Activated T-cell treated with anti-CD3 and anti-CD28 coated beads, Interleukin-2, amount 50 U/mL, for 24 hours (primary cell): ENCODE results near the gene PRKAG2.

Experiments
- DNase-seq: peaks from one replicate; pipeline ENCODE4 v3.0.0-alpha.2; 2020
- H3K27ac Mint-ChIP-seq: 2 replicates; pipeline ENCODE4 v1.8.0; 2020; ENCODE audit warnings: mild to moderate bottlenecking, mixed read lengths
- H3K27me3 Mint-ChIP-seq: 2 replicates; pipeline ENCODE4 v1.8.0; 2020; ENCODE audit warnings: mixed read lengths
- H3K36me3 Mint-ChIP-seq: 2 replicates; pipeline ENCODE4 v1.8.0; 2020; ENCODE audit warnings: low read depth, mixed read lengths
- H3K4me1 Mint-ChIP-seq: 2 replicates; pipeline ENCODE4 v1.8.0; 2020; ENCODE audit warnings: low read depth, mixed read lengths
- H3K4me3 Mint-ChIP-seq: 2 replicates; pipeline ENCODE4 v1.8.0; 2020; ENCODE audit warnings: mild to moderate bottlenecking, moderate library complexity, mixed read lengths
- H3K9me3 Mint-ChIP-seq: 2 replicates; pipeline ENCODE4 v1.8.0; 2020; ENCODE audit warnings: mixed read lengths

PRKAG2 gene

DNA sequence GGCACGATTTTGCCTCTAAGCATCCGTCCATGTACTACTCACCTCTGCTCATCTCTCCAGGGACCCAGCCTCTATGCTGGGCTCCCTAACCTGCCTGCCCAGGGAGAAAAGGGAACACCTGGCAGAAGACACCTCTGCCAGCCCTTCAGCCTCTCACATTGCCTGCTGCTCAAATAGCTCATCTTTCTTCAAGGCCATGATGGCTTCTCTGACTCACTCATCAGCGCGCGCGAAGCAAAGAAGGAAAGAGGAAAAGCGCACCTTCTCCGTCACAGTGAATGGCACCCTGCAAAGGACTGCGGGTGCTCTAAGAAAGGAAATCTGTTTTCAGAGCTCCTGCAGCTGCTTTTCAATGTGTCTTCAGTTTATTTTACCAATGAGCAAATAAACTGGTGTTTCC is 174.0 kb downstream of the PRKAG2 start:
- Mint-ChIP-seq H3K4me3 (no peak overlapping the region), H3K4me1 (peaks cover 17% of the 10 kb centered on the region)

DNA sequence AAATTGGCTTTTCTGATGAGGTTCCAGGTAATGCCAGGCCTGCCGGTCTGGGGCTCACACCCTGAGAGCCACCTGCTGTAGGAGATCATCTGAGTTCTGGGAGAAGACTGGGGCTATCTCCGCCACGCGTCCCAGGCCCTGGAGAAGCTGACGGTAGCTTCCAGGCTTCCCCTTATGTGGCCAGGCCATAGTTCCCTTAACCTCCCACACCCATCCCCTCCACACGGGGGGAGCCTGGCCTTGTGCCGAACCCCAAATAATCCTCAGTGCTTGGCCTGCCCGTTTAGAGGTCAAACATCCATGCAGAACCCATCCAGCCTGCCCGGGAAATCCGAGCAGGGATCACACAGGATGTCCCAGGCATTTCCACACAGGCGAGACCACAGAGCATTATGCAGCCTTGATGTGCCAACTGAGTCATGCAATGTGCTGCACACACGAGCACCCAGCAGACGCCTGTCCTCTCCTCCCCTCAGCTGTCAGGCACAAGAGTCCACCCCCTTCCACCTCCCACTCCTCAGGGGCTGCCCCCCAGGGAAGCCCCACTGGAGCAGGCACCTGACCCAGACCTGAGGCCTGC is 176.2 kb downstream of the PRKAG2 start:
- DNase-seq = no peak
- Mint-ChIP-seq H3K36me3 (peaks cover 2% of the 10 kb centered on the region), H3K4me1 (peaks cover 13% of the 10 kb centered on the region), H3K27me3 (no peaks in the 10 kb centered on the region), H3K27ac (no peak overlapping the region), H3K9me3 (no peaks in the 10 kb centered on the region), H3K4me3 (no peak overlapping the region)

More for the DNA sequence above, 174.0 kb downstream of the PRKAG2 start:
- no peak for DNase-seq
- H3K36me3 Mint-ChIP-seq = peaks cover 2% of the 10 kb centered on the region
- no peaks in the 10 kb centered on the region for H3K9me3 Mint-ChIP-seq
- no peaks in the 10 kb centered on the region for H3K27me3 Mint-ChIP-seq
- H3K27ac Mint-ChIP-seq = no peak overlapping the region

DNA sequence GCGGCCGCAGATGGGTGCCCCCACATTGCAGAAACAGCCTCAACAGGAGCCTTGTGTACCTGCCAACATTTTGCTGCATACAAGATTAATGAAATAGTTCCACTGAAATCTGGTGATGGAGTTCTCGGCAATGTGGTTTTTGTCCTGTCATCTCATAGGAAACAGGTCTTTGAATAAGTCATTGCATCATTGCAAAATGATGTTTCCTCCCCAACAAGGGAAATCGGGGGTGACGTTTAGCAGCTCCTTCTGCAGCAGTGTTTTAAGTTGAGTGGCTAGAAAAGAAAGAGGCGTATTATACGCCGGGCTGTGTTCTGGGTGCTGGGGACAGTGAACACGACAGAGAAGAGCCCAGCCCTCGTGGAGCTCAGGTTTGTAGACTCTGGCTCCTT is 177.0 kb downstream of the PRKAG2 start:
- no peak for DNase-seq
- H3K4me1 Mint-ChIP-seq = peaks cover 18% of the 10 kb centered on the region
- no peak overlapping the region for H3K27ac Mint-ChIP-seq
- no peaks in the 10 kb centered on the region for H3K27me3 Mint-ChIP-seq
- no peak overlapping the region for H3K4me3 Mint-ChIP-seq
- no peaks in the 10 kb centered on the region for H3K9me3 Mint-ChIP-seq
- H3K36me3 Mint-ChIP-seq = peaks cover 2% of the 10 kb centered on the region

DNA sequence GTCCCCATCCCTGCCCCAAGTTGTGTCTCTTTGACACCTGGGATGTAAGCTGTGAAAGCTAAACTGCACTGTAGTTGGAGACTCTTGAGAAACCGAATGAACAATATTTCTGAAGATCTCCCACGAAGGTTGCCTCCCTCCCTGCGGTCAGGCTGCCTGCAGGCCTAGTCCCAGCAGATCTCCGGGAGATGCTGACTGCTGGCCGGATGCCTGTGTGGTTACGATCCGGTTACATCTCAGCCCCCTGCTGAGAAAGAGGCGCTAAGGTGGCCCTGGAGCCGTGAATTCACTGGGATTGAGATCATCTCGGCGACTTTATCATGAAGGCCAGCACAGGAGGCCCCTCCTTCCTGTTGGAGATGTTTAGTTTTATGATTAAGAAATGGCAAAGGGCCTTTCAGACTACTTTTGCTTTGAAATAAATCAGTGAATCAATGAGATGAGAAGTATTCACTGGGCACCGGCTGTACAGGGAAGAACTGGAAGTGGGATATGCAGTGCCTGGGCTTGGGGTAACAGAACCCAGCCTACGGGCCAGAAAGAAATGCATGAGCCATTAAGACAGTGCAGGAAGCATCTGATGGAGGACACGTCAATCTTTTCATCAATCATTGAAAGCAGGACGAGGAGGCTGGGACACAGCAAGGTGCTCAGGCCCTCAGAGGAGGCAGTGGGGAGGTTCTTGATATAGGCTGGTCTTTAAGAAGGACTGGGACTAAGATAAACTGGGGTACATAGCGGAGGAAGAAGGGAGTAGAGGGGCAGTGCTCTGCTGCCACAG is 177.6 kb downstream of the PRKAG2 start:
- H3K4me1 Mint-ChIP-seq = peaks cover 20% of the 10 kb centered on the region
- no peak for DNase-seq
- peaks cover 2% of the 10 kb centered on the region for H3K36me3 Mint-ChIP-seq
- no peak overlapping the region for H3K27ac Mint-ChIP-seq
- no peaks in the 10 kb centered on the region for H3K27me3 Mint-ChIP-seq
- H3K4me3 Mint-ChIP-seq = no peak overlapping the region
- H3K9me3 Mint-ChIP-seq = no peaks in the 10 kb centered on the region

DNA sequence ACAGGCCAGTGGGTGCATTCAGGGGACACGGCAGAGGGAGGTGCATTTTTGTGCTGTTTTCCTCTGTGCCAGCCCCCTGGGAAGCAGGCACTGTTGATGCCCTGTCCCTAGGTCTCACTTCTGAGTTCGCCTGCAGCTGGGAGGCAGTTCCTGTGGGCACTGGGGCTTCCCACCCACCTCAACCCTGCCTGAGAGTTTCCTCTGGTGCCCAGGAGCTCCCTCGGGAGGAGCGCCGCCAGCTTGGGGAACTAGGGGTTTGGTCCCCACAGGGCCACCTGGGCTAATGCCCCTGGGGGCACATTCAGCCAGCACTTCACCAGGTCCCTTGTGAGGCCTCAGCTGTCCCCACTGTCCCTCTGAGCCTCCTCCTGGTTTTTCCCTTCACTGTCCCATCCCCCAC is 179.0 kb downstream of the PRKAG2 start:
- Mint-ChIP-seq H3K36me3 (peaks cover 2% of the 10 kb centered on the region), H3K27ac (no peak overlapping the region), H3K4me1 (peaks cover 23% of the 10 kb centered on the region), H3K9me3 (no peaks in the 10 kb centered on the region), H3K27me3 (no peaks in the 10 kb centered on the region), H3K4me3 (no peak overlapping the region)
- DNase-seq = no peak

DNA sequence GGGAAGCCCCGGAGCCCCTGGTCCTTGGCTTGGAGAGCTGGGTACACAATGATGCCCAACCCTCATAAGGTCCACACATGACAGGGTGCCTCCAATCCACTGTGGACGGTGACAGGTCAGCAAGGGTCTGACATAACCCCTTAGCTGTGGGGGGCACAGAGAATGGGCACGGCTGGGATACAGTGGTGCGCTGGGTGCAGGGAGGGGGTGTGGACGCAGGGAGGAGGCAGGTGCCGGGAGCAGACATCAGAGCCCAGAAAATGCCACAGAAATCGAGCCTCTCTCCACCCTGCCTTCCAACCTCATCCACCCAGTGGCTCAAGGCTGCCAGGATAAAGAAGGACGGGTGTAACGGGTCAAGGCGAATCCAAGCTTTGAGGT is 179.4 kb downstream of the PRKAG2 start:
- DNase-seq = no peak
- Mint-ChIP-seq H3K27me3 (no peaks in the 10 kb centered on the region), H3K4me3 (no peak overlapping the region), H3K9me3 (no peaks in the 10 kb centered on the region), H3K27ac (no peak overlapping the region), H3K4me1 (peaks cover 23% of the 10 kb centered on the region), H3K36me3 (peaks cover 2% of the 10 kb centered on the region)

DNA sequence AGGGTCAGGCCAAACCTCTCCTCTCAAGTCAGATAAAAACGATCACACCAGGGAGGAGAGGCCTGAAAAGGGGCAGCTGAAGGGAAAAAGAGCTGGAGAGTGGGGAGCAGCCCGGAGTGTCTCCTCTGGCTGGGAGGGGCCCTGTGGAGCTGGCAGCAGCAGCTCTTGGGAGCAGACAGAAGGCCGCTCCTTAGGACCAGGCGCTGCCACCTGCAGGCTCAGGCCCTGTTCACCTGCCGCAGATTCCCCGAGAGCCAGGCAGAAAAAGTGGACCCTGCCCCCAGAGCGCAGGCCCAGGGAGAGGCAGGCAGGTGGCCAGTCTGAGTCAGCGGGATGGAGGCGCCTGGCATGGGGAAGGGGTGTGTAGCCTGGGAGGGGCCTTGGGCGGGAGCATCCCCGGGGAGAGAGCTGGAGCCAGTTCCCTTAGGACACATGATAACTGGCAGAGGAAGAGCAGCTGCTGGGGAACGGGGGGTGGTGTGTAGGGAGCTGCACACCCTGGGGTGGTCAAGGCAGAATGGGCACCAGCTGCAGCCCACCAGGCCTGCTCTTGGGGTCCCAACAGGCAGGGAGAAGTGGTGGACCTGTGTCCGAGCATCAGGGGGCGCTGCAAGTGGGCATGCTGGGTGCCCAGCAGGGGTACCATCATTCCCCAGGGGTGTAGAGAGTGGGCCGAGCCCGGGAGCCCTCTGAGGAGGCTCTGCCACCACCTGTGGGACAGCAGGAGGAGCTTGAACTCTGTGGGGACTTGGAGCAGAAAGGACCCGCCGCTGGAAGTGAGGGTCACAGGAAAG is 180.0 kb downstream of the PRKAG2 start:
- H3K4me1 Mint-ChIP-seq = peaks cover 23% of the 10 kb centered on the region
- DNase-seq = no peak
- no peaks in the 10 kb centered on the region for H3K27me3 Mint-ChIP-seq
- no peaks in the 10 kb centered on the region for H3K9me3 Mint-ChIP-seq
- H3K4me3 Mint-ChIP-seq = no peak overlapping the region
- peaks cover 2% of the 10 kb centered on the region for H3K36me3 Mint-ChIP-seq
- no peak overlapping the region for H3K27ac Mint-ChIP-seq

DNA sequence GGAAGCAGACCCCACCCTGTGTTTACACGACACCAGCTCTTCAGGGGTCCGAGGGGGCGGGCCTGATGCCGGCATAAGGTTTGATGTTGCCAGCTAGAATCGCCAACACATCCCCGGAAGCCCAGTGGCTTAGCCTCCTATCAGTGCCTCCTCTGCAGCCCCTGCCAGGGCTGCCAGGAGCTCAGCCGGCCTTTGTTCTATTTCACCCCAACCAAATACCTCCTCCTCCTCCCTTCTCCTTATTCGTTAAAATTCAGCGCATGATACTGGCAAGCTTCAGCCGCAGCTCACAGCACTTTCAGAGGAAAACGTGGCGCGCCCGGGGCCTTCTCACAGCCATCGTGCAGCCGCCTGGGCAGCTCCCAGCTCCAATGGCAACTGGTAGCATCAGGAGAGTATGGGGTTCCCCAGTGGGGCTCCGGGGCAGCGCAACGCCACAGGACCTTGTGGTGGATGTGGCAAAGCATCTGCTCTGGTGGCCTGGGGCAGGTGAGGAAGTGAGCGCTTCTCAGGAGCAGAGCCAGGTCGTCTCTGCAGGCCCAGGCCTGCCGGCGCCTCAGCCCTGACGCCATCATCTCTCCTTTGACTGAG is 180.9 kb downstream of the PRKAG2 start:
- Mint-ChIP-seq H3K27me3 (no peaks in the 10 kb centered on the region), H3K4me3 (no peak overlapping the region), H3K4me1 (peaks cover 23% of the 10 kb centered on the region), H3K27ac (no peak overlapping the region), H3K36me3 (no peaks in the 10 kb centered on the region), H3K9me3 (no peaks in the 10 kb centered on the region)
- DNase-seq = no peak

DNA sequence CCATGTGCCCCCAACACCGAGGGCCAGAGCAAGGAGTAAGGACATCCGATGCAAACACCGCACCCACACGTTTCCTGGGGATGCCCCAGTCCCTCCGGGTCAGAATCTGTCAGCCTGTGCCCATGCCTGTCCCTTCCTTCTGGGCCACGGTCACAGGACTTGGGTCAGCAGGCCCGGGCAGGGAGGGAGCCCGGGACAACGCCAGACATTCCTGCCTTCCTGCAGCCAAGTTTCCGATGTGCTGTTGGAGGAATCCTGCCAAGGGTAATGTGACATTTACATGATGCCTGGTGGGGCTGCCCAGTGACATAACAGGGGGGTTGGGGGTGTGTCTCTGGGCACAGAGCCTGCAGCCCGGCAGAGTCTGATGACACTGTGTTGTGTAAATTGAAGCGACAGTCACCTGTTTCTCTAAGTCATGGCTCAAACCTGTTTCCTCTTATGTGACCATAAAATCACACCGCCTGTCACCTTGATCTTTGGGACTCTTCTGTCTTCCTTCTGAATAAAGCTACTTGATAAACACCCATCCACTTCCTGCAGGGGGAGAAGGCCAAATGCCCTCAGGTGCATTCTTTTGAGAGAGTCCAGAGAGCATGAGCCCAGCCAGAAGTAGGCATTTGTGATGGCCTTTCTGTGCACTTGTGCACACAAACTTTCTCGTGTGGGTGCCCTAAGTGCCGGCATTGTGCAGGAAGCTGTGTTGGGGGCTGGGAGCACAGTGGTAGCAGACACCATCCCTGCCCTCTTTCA is 181.9 kb downstream of the PRKAG2 start:
- H3K4me3 Mint-ChIP-seq = no peak overlapping the region
- no peak overlapping the region for H3K27ac Mint-ChIP-seq
- no peaks in the 10 kb centered on the region for H3K36me3 Mint-ChIP-seq
- DNase-seq = no peak
- H3K27me3 Mint-ChIP-seq = no peaks in the 10 kb centered on the region
- peaks cover 23% of the 10 kb centered on the region for H3K4me1 Mint-ChIP-seq
- H3K9me3 Mint-ChIP-seq = no peaks in the 10 kb centered on the region

DNA sequence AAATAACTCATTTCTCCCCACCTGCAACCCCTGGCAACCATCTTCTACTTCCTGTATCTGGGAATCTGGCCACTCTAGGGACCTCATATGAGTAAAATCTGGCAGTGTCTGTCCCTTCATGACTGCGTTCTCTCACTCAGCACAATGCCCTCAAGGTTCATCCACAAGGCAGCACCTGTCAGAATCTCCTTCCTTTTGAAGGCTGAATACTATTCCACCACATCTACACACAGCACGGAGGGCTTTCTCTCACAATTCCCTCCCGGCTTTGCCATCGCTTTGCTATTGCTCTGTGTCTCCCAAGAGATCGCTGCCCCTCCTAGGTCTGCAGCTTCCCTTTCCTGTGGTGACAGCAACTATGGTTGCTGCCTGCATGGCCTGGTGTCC is 182.5 kb downstream of the PRKAG2 start:
- H3K27me3 Mint-ChIP-seq = no peaks in the 10 kb centered on the region
- no peaks in the 10 kb centered on the region for H3K36me3 Mint-ChIP-seq
- H3K27ac Mint-ChIP-seq = no peak overlapping the region
- no peak overlapping the region for H3K4me3 Mint-ChIP-seq
- DNase-seq = no peak
- H3K4me1 Mint-ChIP-seq = peaks cover 23% of the 10 kb centered on the region
- no peaks in the 10 kb centered on the region for H3K9me3 Mint-ChIP-seq

DNA sequence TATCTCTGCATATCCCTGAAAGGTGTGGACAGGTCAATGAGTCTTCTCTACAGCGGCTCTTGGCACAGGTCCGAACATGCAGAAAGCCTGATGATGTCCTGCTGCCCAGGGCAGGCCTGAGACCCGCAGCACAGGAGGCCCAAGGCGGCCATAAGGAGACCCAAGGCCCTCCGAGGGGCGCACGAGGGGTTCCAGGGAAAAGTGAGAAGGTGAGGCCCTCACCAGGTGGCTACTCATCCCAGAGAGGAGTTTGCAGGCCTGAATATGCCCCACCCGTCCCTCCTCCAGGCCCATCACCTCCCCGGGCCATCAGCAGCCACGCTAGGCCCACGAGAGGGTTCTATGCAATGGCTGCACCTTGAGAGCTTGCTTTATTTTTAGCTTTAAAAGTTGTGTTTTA is 183.8 kb downstream of the PRKAG2 start:
- Mint-ChIP-seq H3K4me3 (no peak overlapping the region), H3K27me3 (no peaks in the 10 kb centered on the region), H3K27ac (no peak overlapping the region), H3K9me3 (no peaks in the 10 kb centered on the region), H3K36me3 (no peaks in the 10 kb centered on the region), H3K4me1 (peaks cover 18% of the 10 kb centered on the region)
- DNase-seq = no peak

DNA sequence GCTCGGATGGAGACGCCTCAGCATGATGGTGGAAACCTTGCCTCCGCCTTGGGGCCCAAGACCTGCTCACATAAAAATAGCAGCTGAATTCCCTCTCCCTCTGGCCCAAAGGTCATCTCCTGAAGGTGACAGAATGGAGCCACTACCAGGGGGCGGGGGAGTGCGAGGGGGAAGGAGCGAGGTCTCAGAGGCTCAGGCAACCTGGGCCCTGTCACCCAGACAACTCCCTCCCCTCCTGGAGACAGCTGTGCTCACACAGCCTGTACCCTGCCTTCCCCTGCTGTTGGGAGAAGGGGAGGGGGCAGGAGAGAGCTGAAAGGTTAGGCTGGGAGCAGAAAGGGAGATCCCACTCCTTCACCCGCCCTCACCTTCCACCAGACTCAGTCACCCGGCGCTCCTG is 184.2 kb downstream of the PRKAG2 start:
- Mint-ChIP-seq H3K9me3 (no peaks in the 10 kb centered on the region), H3K4me3 (no peak overlapping the region), H3K36me3 (no peaks in the 10 kb centered on the region), H3K27ac (no peak overlapping the region), H3K27me3 (no peaks in the 10 kb centered on the region), H3K4me1 (peaks cover 18% of the 10 kb centered on the region)
- no peak for DNase-seq

DNA sequence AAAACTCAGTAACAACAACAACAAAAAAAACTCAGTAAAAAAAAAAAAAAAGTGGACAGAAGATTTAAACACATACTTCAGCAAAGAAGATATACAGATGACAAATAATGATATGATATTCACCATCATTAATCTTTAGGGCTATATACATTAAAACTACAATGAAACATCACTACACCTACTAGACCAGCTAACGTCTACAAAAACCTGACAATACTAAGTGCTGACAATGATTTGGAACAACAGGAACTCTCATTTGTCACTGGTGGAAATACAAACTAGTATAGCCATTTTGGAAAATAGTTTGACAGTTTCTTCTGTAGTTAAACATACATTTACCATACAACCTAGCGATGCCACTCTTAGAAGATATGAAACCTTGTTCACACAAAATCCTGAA is 185.5 kb downstream of the PRKAG2 start:
- no peak overlapping the region for H3K27ac Mint-ChIP-seq

DNA sequence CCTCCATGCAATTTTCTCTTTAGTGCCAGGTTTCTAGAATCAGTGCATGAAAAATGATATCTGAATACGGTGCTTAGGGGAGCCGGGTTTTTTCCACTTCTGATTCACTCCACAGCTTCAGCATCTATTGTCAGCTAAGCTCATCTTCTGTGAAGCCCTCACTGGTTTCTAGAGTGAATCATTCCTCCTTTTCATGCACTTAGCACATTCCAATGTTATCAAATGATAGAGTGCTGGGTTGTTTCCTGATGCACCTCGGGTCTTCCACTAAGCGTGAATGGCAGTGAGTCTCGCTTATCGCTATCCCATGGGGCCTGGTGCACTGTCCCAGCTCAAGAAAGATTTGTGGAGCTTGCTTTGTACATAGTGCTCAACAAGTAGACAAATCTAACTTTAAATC is 186.3 kb downstream of the PRKAG2 start:
- Mint-ChIP-seq H3K4me3 (no peak overlapping the region), H3K36me3 (no peaks in the 10 kb centered on the region), H3K4me1 (peaks cover 11% of the 10 kb centered on the region)

More for the DNA sequence above, 185.5 kb downstream of the PRKAG2 start:
- H3K4me3 Mint-ChIP-seq = no peak overlapping the region
- H3K4me1 Mint-ChIP-seq = peaks cover 18% of the 10 kb centered on the region
- no peaks in the 10 kb centered on the region for H3K27me3 Mint-ChIP-seq
- no peak for DNase-seq
- H3K9me3 Mint-ChIP-seq = no peaks in the 10 kb centered on the region
- H3K36me3 Mint-ChIP-seq = no peaks in the 10 kb centered on the region

More for the DNA sequence above, 186.3 kb downstream of the PRKAG2 start:
- H3K9me3 Mint-ChIP-seq = no peaks in the 10 kb centered on the region
- no peak overlapping the region for H3K27ac Mint-ChIP-seq
- H3K27me3 Mint-ChIP-seq = no peaks in the 10 kb centered on the region
- no peak for DNase-seq
